HG03095 (cell line): ENCODE data around the gene THUMPD3.

Experiments used
- ATAC-seq: cut with Tn5 transposase; IDR thresholded peaks from one replicate; pipeline ENCODE4 v1.9.1; 2021; ENCODE audit warnings: moderate library complexity; ENCODE audit not compliant: unreplicated experiment

Gene THUMPD3

GRCh38 chr3:9352917-9353752, 9.7 kb upstream of the THUMPD3 start:
- ATAC-seq = peak; percentile 59

- ATAC-seq = no peak
Measured at GRCh38 chr3:9361691-9362388, 1.0 kb upstream of the THUMPD3 start.

- no peak for ATAC-seq
Measured at GRCh38 chr3:9369508-9369907, 6.7 kb downstream of the THUMPD3 start.

- ATAC-seq = no peak
Measured at GRCh38 chr3:9373465-9373864, 10.6 kb downstream of the THUMPD3 start.

GRCh38 chr3:9377981-9378380, 15.1 kb downstream of the THUMPD3 start:
- no peak for ATAC-seq

GRCh38 chr3:9379327-9379726, 16.5 kb downstream of the THUMPD3 start:
- no peak for ATAC-seq

GRCh38 chr3:9380014-9380413, 17.2 kb downstream of the THUMPD3 start:
- no peak for ATAC-seq

- no peak for ATAC-seq
Measured at GRCh38 chr3:9384141-9384828, 21.4 kb downstream of the THUMPD3 start.

GRCh38 chr3:9385187-9386077, 22.6 kb downstream of the THUMPD3 start:
- ATAC-seq = no peak

- ATAC-seq = no peak
Measured at GRCh38 chr3:9386078-9386459, 23.2 kb downstream of the THUMPD3 start.

GRCh38 chr3:9386501-9387321, 23.9 kb downstream of the THUMPD3 start:
- ATAC-seq = no peak

- no peak for ATAC-seq
Measured at GRCh38 chr3:9387322-9387655, 24.4 kb downstream of the THUMPD3 start.

GRCh38 chr3:9388142-9388541, 25.3 kb downstream of the THUMPD3 start:
- no peak for ATAC-seq

GRCh38 chr3:9388562-9389272, 25.9 kb downstream of the THUMPD3 start:
- ATAC-seq = no peak

- no peak for ATAC-seq
Measured at GRCh38 chr3:9390265-9390888, 27.5 kb downstream of the THUMPD3 start.

- ATAC-seq = no peak
Measured at GRCh38 chr3:9392041-9392440, 29.2 kb downstream of the THUMPD3 start.

- no peak for ATAC-seq
Measured at GRCh38 chr3:9395570-9396300, 32.9 kb downstream of the THUMPD3 start.

GRCh38 chr3:9396301-9396631, 33.4 kb downstream of the THUMPD3 start:
- peak; percentile 31 for ATAC-seq
